Measurements from ENCODE around the gene CCDC89. TPM values are rescaled to one million over a fixed set of nuclear protein-coding genes. Genes with fewer than 3 reads are reported as not detected.

CCDC89 gene
- total and polyA plus RNA-seq, 2 donors (not counting 3 experiments of a cell fraction or from before 2014, with no cell fraction given): not detected

- H3K4me1 ChIP-seq (ENCODE audit: control insufficient read depth, extremely low read depth, insufficient read depth, low read length): peaks cover 26% of the 10 kb centered on the region
- no peaks in the 10 kb centered on the region for H3K27me3 ChIP-seq (ENCODE audit: control insufficient read depth in 2 of 2, insufficient read depth in 2 of 2, low read length in 2 of 2)
- H2AFZ ChIP-seq (ENCODE audit: low read depth, low read length): no peak overlapping the region
- no peak overlapping the region for H3K4me3 ChIP-seq (replicated peaks in 1 of 3; ENCODE audit: insufficient read depth in 1 of 3, low read depth in 1 of 3, low read length in 3 of 3)
- ChIA-PET POLR2A (no interaction called here), CTCF (no interaction called here)
- no peaks in the 10 kb centered on the region for H3K9me1 ChIP-seq (replicated peaks; ENCODE audit: control insufficient read depth, extremely low read depth, insufficient read depth, low read length)
- no TSS peak for BruUV-seq (replicated peaks)
- no peaks in the 10 kb centered on the region for H3K36me3 ChIP-seq (ENCODE audit: control insufficient read depth in 2 of 2, extremely low read depth in 1 of 2, insufficient read depth in 2 of 2, low read length in 2 of 2)
- no peaks in the 10 kb centered on the region for H3K9me3 ChIP-seq (replicated peaks; ENCODE audit: control insufficient read depth, insufficient read depth, low read length)
- FAIRE-seq: no peak
- TF ChIP-seq POLR2AphosphoS5 (IDR thresholded peaks at IDR 0.05; ENCODE audit: insufficient read depth, low read depth, low read length): no peak
- TF ChIP-seq GATA2 (IDR thresholded peaks at IDR 0.05; ENCODE audit: insufficient read depth, insufficient read length, low read depth, low read length): no peak
- no peak for TF ChIP-seq CTCF (IDR thresholded peaks at IDR 0.05; ENCODE audit: extremely low read depth in 1 of 2, insufficient read depth in 1 of 2, low read depth in 1 of 2, low read length in 2 of 2)
- no peak for TF ChIP-seq EZH2 (IDR thresholded peaks at IDR 0.05; ENCODE audit: borderline replicate concordance, low read depth, low read length, severe bottlenecking)
- TF ChIP-seq MYC (IDR thresholded peaks at IDR 0.05; ENCODE audit: low read depth, low read length): no peak
- no peak for TF ChIP-seq FOS (IDR thresholded peaks at IDR 0.05; ENCODE audit: borderline replicate concordance, insufficient read depth, low read length)
- no peak for TF ChIP-seq JUN (IDR thresholded peaks at IDR 0.05; ENCODE audit: borderline replicate concordance, insufficient read depth, insufficient read length, low read depth)
- no peak for TF ChIP-seq MAX (IDR thresholded peaks at IDR 0.05; ENCODE audit: insufficient read depth, insufficient read length)
- TF ChIP-seq POLR2A (IDR thresholded peaks at IDR 0.05; ENCODE audit: low read depth, low read length): no peak
- no peaks in the 10 kb centered on the region for H4K20me1 ChIP-seq (replicated peaks; ENCODE audit: control insufficient read depth, extremely low read depth, insufficient read depth, low read length)
- no peaks in the 10 kb centered on the region for H3K79me2 ChIP-seq (ENCODE audit: control insufficient read depth, insufficient read depth, low read length)
- no peak for DNase-seq (ENCODE audit: low read depth, low spot score)
- H3K9ac ChIP-seq (replicated peaks; ENCODE audit: extremely low read depth, insufficient read depth, low read length): no peak overlapping the region
- dilution Hi-C loops (cut with MboI; ENCODE audit: extremely low pct_ligation_motif_present, low sequenced_read_pairs): no loop called here
- H3K27ac ChIP-seq (ENCODE audit: insufficient read depth, low read depth, low read length): no peak overlapping the region
- H3K4me2 ChIP-seq (ENCODE audit: insufficient read depth, low read length): no peak overlapping the region
- intact Hi-C loops (cut with micrococcal nuclease): loop anchor here (10.0 kb wide), 1 partner anchor 132 kb away; the partner anchor contains the start of gene CCDC83
Observed at GRCh38 chr11:85723088-85723487, 37.1 kb upstream of the CCDC89 start.

All from endothelial cell of umbilical vein (primary cell).